HG03196 (cell line): ENCODE data around the gene FGD3.

ENCODE experiments used
- ATAC-seq: cut with Tn5 transposase; IDR thresholded peaks from one replicate; pipeline ENCODE4 v1.9.1; 2021; ENCODE audit not compliant: unreplicated experiment

The FGD3 gene

DNA sequence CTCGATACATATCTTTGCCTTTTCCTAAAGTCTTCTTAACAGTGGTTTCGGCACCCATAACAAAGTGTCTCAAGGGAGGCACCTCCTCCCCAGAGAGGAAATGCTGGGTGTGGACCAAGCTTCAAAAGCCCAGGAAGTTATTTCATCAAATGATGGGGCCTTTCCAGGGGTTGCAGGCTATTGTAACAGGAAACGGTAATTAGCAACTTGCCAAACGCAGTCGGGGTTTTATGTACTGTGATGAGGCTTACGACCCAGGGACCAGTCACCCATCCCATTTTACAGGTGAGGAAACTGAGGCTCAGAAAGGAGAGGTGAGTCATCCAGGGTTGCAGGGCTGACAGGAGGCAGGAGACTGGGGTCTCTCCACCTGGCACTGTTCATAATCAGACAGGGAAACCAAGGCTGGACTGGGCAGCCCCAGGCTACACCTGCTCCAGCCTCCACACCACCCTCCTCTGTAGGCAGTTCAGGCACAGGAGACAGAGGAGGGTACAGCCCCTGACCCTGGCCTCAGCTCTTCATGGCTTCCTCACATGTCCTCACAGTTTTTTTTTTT, 81.2 kb downstream of the FGD3 start:
- ATAC-seq = no peak

DNA sequence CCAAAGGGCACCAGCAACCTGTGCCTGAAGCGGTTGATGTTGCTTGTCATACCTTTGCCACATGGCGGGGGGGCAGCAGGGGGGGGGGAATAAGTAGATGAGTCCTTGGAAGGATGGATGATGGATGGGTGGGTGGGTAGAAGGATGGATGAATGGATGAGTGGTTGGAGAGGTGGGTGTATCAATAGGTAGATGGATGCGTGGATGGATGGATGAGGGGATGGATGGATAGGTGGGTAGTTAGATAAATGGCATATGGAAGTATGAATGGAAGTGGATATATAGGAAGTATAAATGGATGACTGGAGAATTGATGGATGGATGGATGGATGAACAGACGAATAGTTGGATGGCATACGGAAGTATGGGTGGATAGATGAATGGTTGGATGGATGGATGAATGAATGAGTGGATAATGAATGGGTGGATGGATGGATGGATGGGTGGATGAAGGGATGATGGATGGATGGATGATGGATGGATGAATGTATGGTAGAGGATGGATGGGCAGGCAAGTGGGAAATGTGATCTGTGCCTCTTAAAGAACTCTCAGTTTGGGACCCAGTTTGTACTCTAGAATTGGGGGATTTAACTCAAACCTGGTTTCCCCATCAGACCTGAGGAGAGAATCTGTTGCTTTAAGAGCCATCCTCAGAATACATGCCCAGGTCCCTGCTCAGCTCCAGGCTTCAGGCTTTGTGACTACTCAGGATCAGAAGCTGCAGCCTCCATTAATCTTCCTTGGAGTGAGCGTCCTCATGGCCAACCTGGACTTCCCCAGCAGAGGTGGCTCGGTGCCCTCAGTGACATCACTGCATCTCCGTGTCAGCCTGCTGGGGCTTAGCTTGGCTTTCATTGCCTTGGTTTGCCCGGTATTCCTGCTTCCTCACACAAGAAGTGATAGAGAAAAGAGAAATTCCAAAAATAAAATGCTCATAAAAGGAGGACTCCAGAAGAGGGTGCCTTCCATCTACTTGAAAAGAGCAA, 83.6 kb downstream of the FGD3 start:
- ATAC-seq = no peak

DNA sequence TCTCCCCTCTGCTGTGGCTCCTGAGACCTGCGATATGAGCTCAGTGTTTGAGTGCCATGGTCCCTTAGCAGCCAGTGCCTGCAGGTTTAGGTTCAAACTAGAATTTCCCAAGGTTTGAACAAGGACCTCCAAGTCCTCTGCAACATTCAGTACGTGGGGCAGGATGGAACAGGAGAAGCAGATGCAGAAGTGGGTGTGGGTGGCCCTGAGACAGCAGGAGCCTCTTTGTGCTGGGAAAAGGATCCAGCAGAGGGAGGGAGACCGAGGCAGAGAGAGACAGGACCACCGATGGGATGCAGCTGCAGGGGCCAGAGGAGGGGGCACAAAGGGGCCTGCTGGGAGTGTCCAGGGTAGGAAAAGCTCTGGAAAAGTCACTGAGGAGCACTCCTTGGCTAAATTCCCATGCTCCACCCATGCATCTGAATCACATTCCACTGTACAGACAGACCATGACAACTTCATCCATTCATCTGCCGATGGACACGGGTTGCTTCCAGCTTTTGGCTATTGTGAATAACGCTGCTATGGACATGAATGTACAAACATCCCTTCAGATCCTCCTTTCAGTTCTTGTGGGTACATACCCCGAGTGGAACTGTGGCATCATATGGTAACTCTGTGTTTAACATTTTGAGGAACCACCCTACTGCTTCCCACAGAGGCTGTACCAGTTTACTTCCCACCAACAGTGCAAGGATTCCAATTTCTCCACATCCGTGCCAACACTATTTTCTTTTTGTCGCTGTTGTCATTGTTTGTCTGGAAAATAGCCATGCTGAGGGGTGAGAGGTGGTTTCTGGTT, 84.5 kb downstream of the FGD3 start:
- no peak for ATAC-seq

DNA sequence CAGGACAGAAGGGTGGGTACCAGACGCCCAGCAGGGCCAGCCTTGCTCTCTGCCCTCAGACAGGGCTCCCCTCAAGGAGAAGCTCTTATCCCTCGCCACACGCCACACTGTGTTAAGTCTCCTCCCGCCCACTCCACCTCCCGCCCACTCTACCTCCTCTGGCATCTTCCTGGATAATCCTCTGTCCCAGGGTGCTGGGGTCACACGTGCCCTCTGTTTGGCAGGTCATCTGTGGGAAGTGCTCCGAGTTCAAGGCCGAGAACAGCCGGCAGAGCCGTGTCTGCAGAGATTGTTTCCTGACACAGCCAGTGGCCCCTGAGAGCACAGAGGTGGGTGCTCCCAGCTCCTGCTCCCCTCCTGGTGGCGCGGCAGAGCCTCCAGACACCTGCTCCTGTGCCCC, 85.2 kb downstream of the FGD3 start:
- ATAC-seq = no peak

DNA sequence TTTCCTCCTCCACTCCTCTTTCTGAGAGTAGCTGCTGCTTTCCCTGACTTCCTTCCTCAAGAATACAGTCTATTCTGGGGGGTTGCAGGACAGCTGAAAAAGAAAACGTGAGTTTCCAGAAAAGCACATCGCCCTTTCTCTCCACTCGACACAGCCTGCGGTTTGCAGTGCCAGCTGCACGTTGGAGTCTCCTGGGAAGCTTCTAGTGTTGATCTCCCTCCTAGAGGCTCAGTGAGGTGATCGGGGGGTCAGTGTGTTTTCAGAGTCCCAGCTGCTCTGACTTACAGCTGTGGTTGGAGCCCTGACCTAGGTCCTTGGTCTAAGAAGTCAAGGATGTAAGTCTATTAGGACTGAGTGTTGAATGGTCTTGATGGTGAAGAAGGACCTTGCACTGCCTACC, 86.2 kb downstream of the FGD3 start:
- ATAC-seq = no peak

DNA sequence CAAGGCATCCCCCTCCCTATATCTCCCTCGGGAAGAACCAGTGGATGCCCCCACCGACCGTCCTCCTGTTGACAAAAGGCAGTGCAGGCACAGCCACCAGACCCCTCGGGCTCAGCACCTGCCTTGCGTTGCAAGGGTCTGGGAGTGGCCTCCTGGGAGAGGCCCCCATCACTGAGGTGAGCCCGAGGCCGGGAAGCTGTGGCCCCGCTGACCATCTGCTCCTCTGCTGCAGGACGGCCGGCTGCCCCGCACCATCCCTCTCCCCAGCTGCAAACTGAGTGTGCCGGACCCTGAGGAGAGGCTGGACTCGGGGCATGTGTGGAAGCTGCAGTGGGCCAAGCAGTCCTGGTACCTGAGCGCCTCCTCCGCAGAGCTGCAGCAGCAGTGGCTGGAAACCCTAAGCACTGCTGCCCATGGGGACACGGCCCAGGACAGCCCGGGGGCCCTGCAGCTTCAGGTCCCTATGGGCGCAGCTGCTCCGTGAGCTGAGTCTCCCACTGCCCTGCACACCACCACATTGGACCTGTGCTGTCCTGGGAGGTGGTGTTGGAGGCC, 87.9 kb downstream of the FGD3 start:
- ATAC-seq = no peak

DNA sequence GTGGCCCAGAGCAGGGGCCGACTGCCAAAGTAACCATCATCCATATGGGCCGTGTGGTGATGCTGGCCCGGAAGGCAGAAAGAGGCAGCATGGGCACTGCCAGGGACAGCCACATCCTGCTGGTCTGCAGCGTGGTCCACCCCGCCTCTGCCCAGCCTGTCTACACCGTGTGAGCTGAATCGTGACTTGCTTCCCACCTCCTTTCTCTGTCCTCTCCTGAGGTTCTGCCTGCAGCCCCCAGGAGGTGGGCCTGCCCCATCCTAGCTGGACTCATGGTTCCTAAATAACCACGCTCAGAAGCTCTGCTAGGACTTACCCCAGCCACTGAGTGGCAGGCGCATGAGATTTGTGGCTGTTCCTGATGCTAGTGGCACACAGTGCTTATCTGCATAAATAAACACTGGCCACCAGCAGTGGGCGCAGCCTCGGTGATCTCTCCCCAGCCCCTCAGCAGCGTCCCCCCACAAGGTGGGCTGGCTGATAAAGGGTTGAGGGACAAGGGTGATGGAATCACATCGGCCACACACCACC, 88.6 kb downstream of the FGD3 start:
- ATAC-seq = no peak

DNA sequence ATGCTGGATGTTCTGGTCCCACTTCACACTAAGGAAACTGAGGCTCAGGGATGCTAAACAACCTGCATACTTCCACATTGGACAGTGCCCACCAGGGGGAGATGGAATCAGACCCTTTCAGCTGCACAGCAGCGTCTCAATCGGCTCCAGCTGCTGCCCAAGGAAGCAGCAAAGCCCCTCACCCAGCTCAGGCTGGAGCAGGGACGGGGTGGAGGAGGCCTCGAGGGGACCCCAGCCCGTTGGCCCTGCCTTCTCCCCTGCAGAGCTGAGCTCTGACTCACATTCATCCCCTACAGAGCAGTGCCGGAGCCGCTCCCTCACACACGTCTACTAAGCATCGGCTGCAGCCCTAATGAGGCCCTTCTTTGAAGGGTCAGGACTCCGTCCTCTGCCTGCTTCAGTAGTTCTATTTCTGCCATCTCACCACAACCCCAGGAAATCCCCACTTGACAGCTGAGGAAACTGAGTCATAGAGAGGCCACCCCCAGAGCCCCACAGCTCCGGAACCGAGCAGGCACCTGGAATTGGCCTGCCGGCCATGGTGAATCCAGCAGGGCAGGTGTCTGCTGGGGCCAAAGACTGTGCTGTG, 89.7 kb downstream of the FGD3 start:
- ATAC-seq = no peak

DNA sequence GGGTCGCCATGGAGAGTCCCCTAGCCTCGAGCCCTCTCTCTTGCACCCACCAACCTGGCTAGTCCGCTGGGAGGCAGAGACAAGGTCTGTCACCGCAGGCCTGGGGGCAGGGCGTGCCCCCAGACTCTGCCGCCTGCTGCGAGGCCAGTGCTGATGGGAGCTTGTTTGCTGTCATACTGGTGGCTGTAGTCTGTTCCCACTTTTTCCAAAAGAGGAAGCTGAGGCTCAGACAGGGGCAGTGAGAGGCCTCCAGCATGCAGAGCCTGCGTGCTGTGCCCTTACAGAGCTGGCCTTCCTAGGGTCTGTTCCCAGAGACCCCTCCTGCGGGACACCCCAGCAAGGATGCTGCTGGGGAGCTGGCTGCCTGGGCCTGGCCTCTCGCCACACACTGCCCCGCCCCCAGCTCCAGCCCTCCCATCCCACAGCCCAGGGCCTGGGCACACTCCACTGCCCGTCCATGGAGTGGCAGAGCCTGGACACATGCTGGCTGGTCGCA, 90.2 kb downstream of the FGD3 start:
- no peak for ATAC-seq

DNA sequence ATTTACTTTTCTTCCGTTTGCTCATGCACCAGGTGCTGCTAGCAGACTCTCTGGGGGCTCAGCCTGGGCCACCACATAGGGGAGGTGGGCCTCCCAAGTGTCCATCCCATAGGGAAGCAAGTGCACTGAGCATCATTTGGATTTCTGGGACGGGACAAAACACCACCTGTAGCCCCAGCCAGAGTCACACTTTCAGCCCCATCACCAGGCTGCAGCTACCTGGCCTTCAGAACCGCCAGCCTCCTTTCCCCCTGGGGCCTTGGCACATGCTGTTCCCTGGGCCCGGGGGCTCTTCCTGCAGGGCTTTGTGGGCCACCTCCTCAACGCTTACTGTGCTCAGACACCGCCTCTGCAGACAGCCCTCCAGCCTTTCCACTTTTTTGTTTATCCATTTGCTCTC, 91.6 kb downstream of the FGD3 start:
- ATAC-seq = no peak

DNA sequence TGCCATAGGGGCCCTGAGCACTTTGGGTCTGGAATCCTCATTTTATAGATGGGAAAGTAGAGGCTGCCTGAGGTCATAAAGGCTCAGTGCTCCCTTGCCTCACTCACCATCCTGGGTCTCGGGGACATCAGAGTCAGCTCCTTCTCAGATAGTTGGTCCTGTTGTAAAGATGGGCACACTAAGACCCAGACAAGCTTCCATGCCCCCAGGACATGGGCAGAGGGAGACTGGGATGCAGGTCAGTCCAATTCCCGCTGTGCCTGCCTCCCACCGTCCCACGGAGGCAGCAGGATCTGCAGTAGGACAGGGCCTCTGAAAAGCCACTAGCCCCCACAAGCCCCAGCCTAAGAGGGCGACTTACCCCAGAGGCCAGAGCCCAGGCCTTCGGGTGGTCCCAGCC, 92.1 kb downstream of the FGD3 start:
- ATAC-seq = no peak

DNA sequence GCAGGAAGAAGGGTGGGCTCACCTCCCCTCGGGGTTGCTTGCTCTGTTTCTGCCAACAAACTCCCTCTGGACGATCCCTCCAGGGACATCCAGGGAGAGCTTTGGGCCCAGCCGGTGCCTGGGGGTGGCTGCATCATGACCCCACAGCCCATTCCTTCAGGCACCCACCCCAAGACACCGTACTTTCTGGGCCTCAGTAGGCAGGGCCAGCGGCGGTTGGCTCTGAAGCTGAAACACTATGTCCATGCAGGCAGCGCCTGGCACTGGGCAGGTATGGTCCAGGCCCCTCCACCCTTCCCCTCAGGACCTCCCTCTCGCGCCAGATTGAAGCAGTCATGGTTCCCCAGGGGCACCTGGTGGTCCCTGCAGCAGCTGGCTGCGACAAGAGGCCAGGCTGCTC, 92.7 kb downstream of the FGD3 start:
- ATAC-seq = no peak

DNA sequence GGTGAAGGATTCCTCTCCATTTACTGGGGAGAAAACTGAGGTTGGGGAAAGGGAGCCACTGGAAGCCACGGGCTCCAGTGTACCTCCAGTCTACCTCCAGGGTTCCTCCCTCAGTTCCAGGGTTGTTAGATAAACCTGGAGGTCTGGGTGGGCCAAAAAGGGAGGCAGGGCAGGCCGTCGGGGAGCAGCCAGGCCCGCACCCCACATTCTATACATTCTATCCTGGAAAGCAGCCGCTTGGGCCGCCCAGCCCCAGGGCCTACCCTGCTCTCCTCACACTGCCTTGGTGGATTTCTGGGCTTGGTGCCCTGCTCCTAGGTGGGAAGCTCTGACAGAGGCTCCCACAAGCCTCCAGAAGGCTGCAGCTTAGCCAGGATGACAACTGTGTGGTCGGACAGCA, 93.1 kb downstream of the FGD3 start:
- ATAC-seq = no peak

DNA sequence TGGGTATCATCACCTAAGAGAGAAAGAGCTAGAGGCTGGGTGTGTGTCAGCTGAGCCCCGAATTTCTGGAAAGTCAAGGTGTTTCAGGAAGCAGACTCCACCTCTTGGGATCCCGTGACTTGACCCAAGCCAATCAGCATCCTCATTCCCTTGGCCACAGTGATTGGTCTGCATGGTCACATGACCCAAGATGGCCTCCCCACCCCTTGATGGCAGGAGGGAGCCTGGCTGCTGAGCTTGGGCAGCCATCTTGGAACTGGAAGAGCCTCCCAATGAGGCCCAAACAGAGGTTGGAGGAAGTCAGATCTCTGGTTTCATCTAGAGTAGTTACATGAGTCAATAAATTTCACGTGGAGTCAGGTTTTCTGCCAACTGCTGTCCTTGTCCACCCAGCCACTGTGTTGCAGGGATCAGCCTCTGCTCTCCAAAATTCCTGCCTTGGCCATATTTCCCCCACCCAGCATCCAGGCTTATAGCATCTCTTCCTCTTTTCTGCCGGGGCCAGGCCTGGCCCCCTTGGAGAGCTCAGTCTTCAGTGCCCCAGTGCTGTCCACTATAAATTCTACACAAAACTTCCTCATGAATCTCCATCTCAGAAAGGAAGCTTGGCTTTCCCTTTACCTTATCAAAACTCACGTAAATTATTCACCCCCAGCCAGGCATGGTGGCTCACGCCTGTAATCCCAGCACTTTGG, 93.9 kb downstream of the FGD3 start:
- ATAC-seq = no peak

DNA sequence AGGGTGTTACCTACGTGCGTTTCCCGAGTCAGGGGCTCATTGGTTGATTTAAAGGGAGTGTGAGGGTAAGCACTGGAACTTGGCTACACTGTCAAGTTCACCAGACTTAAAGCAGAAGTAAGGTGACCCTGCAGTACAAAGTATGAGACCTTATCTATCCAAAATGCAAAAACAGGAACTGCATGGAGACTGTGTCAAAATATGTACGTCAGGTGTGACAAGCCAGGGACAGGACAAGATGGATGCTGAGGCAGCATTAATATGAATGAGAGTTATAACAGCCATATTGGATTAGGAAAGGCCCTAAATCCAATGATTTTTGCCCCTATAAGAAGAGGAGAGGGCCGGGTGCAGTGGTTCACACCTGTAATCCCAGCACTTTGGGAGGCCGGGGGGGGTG, 95.8 kb downstream of the FGD3 start:
- no peak for ATAC-seq

DNA sequence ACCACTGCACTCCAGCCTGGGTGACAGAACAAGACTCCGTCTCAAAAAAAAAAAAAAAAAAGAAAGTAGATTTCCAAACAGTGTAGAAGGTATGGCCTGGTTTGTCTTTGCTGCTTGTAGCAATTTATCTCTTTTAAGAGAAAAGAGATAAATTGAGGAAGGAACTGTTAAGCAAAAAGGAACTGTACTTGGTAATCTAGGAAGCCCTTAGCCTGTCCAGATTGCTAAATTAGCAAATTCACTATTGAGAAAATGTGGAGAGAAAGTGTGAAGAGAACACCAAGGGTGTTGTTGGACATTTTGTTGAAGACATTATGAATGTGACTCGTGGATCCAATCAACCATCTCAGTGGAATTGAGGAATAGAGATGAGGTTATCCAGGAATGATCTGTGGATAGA, 98.2 kb downstream of the FGD3 start:
- no peak for ATAC-seq

DNA sequence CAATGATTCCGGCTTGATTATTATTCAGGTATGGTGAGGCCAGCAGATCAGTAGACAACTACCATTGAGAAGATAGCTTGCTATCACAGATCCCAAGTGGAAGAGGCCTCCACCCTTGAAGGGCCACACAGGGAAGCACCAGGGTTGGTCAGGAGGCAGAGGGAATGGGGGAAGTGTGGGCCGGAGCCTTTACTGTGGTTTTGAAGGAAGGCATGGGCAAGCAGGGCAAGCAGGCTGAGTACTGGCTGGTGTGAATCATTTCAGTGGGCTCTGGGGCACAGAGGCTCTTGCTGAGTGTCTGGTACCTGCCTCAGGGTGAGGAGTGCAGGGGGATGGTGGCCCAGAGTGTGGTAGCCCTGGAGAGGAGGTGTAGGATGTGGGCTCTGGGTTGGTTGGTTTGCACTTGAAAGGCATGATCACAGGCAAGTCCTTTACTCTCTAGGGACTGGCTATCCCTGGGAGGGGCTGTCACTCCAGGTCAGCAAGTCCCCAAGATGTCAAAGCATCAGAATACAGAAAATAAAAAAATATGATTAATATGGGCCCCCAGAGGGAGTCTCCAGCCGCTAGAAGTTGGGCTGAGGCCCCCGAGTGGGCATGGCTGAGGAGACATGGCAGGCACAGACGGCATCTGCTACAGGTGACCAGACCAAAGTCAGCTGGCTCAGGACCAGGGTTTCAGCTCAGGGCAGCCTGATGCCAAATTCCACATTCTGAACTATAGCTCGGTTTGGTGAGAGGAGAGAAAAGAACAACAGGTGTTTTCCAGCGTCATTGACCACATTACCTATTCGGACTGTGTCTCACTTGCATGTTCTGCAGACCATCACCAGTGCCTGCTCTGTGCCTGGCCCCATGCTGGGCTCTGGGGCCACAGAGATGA, 101.5 kb downstream of the FGD3 start:
- no peak for ATAC-seq

DNA sequence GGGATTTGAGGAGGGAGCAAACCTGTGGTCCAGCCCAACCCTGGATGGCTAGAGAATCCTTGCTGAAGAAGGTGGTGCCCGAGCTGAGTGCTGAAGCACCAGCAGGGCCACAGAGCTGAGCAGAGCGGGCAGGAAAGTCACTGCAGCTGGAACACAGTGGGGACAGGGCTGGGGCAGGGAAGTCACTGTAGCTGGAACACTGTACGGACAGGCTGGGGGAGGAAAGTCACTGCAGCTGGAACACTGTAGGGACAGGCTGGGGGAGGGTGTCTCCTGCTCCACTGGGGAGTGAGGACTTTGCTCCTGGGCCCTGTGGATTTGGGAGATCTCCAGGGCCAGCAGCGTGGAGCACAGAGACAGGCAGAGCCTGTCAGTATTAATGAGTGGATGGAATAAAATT, 102.2 kb downstream of the FGD3 start:
- no peak for ATAC-seq

DNA sequence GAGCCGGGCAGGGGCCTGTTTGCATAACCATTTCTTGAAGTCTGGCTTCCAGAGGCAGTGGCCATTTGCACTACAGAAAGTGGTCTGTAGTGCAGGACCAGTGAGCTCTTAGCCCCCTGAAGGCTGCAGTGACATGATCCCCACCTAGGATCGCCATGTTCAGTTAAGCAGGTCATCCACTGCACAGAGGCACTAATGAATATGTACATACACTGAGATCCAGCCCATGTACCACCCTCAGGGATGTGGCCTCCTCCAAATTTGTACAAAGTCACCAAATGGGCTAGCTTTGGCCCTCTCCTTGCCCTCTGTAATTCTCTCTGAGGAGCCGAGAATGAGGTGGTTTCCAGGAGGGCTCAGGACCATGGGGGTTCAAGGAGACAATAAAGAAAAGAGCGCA, 102.9 kb downstream of the FGD3 start:
- ATAC-seq = no peak
